Motor neuron (in vitro differentiated cells): ENCODE results near the gene ULK4. TPM values are rescaled to one million over a fixed set of nuclear protein-coding genes. Genes with fewer than 3 reads are reported as not detected.

ENCODE experiments used
- ATAC-seq, 8 experiments: fragments of 200-7000 bp; cut with Tn5 transposase; replicated peaks in 6 of 8; 2 replicates each; pipeline ENCODE4 v1.8.0; 2021; ENCODE audit warnings: mild to moderate bottlenecking in 8 of 8, moderate library complexity in 8 of 8
- H3K27ac ChIP-seq, 2 donors: fragments of 250-450 bp; sonication (Bioruptor Pico); 2 replicates each; pipeline ENCODE4 v1.9.0; 2021; ENCODE audit warnings: antibody characterized with exemption in 2 of 2, mild to moderate bottlenecking in 2 of 2, moderate library complexity in 1 of 2
- H3K4me1 ChIP-seq, 2 donors: fragments of 250-450 bp; sonication (Bioruptor Pico); replicated peaks in 1 of 2; 2 replicates each; pipeline ENCODE4 v1.6.1; 2021; ENCODE audit warnings: antibody characterized with exemption in 2 of 2, mild to moderate bottlenecking in 2 of 2, moderate library complexity in 1 of 2
- H3K4me3 ChIP-seq, 5 donors: fragments of 250-450 bp; sonication (Bioruptor Pico); 2 replicates each; pipeline ENCODE4 v1.9.0; 2021; ENCODE audit warnings: antibody characterized with exemption in 5 of 5, mild to moderate bottlenecking in 5 of 5, moderate library complexity in 4 of 5
- WGBS, 10 experiments: fragments of 450-650 bp; shearing (Covaris generic); methylation state at CpG; one replicate each; pipeline ENCODE4 v1.0.0; 2022; 5-methylcytosine and 5-hydroxymethylcytosine counted together
- in situ Hi-C, 9 experiments: fragments of 400-800 bp; cut with MboI; loops; one replicate each; pipeline ENCODE4 v1.15.0; 2021; ENCODE audit warnings: low sequenced_read_pairs in 9 of 9, low pct_unique_long_range_greater_than_20kb in 2 of 9; ENCODE audit not compliant: unreplicated experiment in 9 of 9
- total RNA-seq, 8 experiments: library from RNA; unstranded; fragments of 300-600 nt; gene quantifications; 2 replicates each; pipeline versions ENCODE4 v1.2.3 to v1.2.4, GENCODE V29; 2022

Gene ULK4
- total RNA-seq, 8 experiments from 2014 or later = 4.3 to 21.7 (median 9.5) TPM

DNA sequence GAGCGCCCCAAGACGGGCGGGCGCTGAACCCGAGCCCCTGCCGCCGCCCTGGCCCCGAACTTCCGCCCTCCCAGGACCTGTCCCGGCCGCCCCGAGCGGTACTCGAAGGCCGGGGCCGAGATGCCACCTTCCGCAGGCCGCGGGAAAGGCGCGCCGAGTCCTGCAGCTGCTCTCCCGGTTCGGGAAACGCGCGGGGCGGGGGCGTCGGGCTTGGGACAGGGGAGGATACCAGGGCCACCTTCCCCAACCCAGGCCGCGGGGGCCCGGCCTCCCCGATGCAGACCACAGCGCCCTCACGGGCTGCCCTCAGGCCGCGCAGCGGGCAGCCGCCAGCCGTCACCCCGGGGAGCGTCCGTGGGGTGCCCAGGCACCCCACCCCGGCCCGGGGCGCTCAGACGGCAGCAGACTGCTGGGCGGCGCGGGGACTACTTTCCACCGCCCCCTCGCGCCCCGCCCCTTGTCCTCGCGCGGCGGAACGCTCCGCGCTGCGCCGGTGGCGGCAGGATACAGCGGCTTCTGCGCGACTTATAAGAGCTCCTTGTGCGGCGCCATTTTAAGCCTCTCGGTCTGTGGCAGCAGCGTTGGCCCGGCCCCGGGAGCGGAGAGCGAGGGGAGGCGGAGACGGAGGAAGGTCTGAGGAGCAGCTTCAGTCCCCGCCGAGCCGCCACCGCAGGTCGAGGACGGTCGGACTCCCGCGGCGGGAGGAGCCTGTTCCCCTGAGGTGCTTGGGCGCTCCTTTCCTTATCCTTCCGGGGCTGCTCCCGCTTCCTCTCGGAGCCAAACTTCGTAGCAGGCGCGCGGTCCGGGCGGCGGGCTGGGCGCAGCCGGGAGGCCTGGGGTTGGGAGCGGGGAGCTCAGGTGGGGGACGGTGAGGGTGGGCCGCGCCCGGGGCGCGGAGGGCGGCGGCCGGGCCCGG, 762.7 kb downstream of the ULK4 start, which contains the start of gene CTNNB1:
Gene CTNNB1 (plus strand): TSS at position 556 of the 916 bp plus-strand sequence. CDS start 24,564 bp downstream, outside the sequence.
- H3K4me1 ChIP-seq = peaks cover 5 to 35% of the 10 kb centered on the region in 2 donors
- in situ Hi-C loops = no loop called here

DNA sequence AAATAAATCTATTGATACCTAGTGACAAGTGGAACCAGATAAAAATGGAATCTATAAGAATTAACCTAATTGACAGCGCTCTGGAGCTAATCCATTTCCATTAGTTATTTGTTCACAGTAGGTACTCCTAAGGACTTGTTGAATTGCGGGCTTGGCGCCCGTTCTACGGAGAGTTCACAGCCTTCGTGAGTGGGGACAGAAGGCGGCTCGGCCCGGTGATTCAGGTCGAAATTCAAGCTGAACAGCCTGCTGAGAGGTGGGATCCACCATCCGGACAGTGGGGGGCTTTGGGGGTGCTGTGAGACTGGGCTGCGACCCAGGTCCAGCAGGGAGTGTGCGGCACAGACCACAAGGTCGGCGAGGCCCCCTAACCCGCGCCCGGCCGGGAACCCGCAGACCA, 763.4 kb downstream of the ULK4 start:
- in situ Hi-C loops = no loop called here
- ATAC-seq = peak in 3 of 8 experiments; percentile 1 to 15 (median 5)
- 0 to 62% (median 8%) methylated on average over 1 to 14 of the region's 20 CpGs; no CpG with 5 or more reads in 1 of the 10 experiments for WGBS, 10 experiments
- Histone ChIP-seq H3K27ac (peak overlapping the region; percentile 88 to 96), H3K4me1 (peaks cover 0 to 28% of the 10 kb centered on the region in 2 donors), H3K4me3 (peak overlapping the region; percentile 84 to 97 (median 87))

More for the DNA sequence above, 762.7 kb downstream of the ULK4 start, which contains the start of gene CTNNB1:
- ATAC-seq = peak; percentile 80 to 89 (median 85)
- Histone ChIP-seq H3K27ac (peak within 1 kb of the TSS; percentile 88 to 96), H3K4me3 (peak within 1 kb of the TSS; percentile 84 to 97 (median 87))
- 0 to 7% (median 0%) methylated on average over 1 to 6 of the region's 112 CpGs; no CpG with 5 or more reads in 7 of the 10 experiments for WGBS, 10 experiments

DNA sequence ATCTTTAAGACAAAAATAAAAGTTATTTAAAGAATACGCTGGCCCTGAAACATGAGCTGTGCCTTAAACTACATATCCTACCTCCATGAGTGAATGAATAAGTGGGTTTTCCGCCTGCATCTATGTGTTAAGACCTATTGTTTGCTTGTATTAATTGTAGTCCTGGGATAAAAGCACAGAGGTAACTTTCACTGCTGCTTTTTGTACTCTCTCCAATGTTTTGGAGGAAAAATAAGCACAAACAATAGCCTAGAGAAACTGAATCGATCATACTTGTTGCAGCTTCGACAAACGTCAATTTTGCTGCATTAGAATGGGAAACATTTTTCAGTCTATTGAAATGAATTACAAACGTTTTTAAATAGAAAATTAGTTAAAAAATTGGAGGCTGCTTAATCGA, 763.9 kb downstream of the ULK4 start:
- WGBS, 10 experiments = 0 to 83% (median 56%) methylated on average over 1 to 7 of the region's 7 CpGs
- no peak for ATAC-seq
- in situ Hi-C loops = no loop called here
- Histone ChIP-seq H3K27ac (no peak overlapping the region), H3K4me3 (peak overlapping the region in 2 of 5 donors; percentile 84 to 87), H3K4me1 (peaks cover 0 to 25% of the 10 kb centered on the region in 2 donors)

Other genes starting within 250 kb of the ULK4 start
- 10 to 100 TPM; 20.2 to 46.5 (median 25.8) TPM for gene TRAK1, start 129.3 kb upstream of the ULK4 start, total RNA-seq